HL-60 (cell line): ENCODE measurements around the gene EPN1.
"Not testable (repeated sequence)": the region's sequence is repeated elsewhere in the genome, so short reads cannot be mapped to it uniquely, and the experiment has no call there.

Experiments
- DNase-seq, 2 experiments: peaks; one replicate each; pipeline ENCODE4 v3.0.0-alpha.2; 2010 to 2020; ENCODE audit warnings: low read depth in 1 of 2, low spot score in 1 of 2
- H3K27ac ChIP-seq: fragments of 250-450 bp; sonication (Bioruptor Pico); replicated peaks from 2 replicates; pipeline ENCODE4 v1.5.1; 2020; ENCODE audit warnings: mild to moderate bottlenecking, moderate library complexity
- H3K27me3 ChIP-seq: fragments of 250-450 bp; sonication (Bioruptor Pico); 2 replicates; pipeline ENCODE4 v1.5.1; 2021; ENCODE audit warnings: mild to moderate bottlenecking, moderate library complexity; ENCODE audit not compliant: insufficient read depth, poor library complexity, severe bottlenecking
- H3K4me3 ChIP-seq: replicated peaks from 2 replicates; pipeline ENCODE4 v1.5.1; 2011; ENCODE audit warnings: mild to moderate bottlenecking, control low read depth, low read length; ENCODE audit not compliant: insufficient read depth
- CTCF ChIP-seq: IDR thresholded peaks from one replicate; pipeline ENCODE4 v1.5.1; 2011; ENCODE audit warnings: low read length, control low read depth, inconsistent platforms; ENCODE audit not compliant: insufficient read depth
- GABPA ChIP-seq: IDR thresholded peaks from 2 replicates; pipeline ENCODE4 v1.6.1; 2012; ENCODE audit warnings: low read depth
- POLR2AphosphoS5 ChIP-seq: IDR thresholded peaks from 2 replicates; pipeline ENCODE4 v1.6.1; 2012; ENCODE audit warnings: low read depth
- REST ChIP-seq: IDR thresholded peaks from 2 replicates; pipeline ENCODE4 v1.6.1; 2012; ENCODE audit warnings: low read depth; ENCODE audit not compliant: insufficient replicate concordance
- SPI1 ChIP-seq: IDR thresholded peaks from 2 replicates; pipeline ENCODE4 v1.6.1; 2012; ENCODE audit warnings: low read depth, mild to moderate bottlenecking, borderline replicate concordance

Gene EPN1

GRCh38 chr19:55716531-55716930, 41.5 kb downstream of the EPN1 start:
- no peak overlapping the region for H3K27ac ChIP-seq
- no peak for DNase-seq
- TF ChIP-seq REST (no peak), GABPA (no peak), CTCF (no peak), SPI1 (no peak), POLR2AphosphoS5 (no peak)
- H3K27me3 ChIP-seq: no peaks in the 10 kb centered on the region
- H3K4me3 ChIP-seq: no peak overlapping the region

- no peak for DNase-seq
- H3K4me3 ChIP-seq: no peak overlapping the region
- H3K27ac ChIP-seq: no peak overlapping the region
- TF ChIP-seq POLR2AphosphoS5 (no peak), REST (no peak), CTCF (no peak), GABPA (no peak), SPI1 (no peak)
- no peaks in the 10 kb centered on the region for H3K27me3 ChIP-seq
Observed at GRCh38 chr19:55717251-55717650, 42.2 kb downstream of the EPN1 start.

GRCh38 chr19:55717879-55718711, 43.1 kb downstream of the EPN1 start:
- not testable (repeated sequence) for H3K27me3 ChIP-seq, DNase-seq, H3K4me3 ChIP-seq, H3K27ac ChIP-seq

- Histone ChIP-seq H3K27ac (no peak overlapping the region), H3K4me3 (no peak overlapping the region), H3K27me3 (no peaks in the 10 kb centered on the region)
- TF ChIP-seq CTCF (no peak), REST (no peak), GABPA (no peak), SPI1 (no peak)
- DNase-seq: no peak
Observed at GRCh38 chr19:55720214-55720746, 45.3 kb downstream of the EPN1 start.
